Gastroesophageal sphincter (tissue), 3 donors: ENCODE measurements around the gene GRIK3.

Experiments used
- EP300 ChIP-seq: sonication (generic); formaldehyde crosslinking; IDR thresholded peaks from one replicate; pipeline ENCODE4 v1.6.1; 2017; ENCODE audit warnings: antibody characterized with exemption, mild to moderate bottlenecking
- POLR2A ChIP-seq, 2 donors: fragments of 450-650 bp; IDR thresholded peaks; one replicate each; pipeline ENCODE4 v1.6.1; 2017; ENCODE audit warnings: antibody characterized with exemption in 2 of 2, mild to moderate bottlenecking in 2 of 2, moderate library complexity in 1 of 2
- POLR2AphosphoS5 ChIP-seq: sonication (generic); formaldehyde crosslinking; IDR thresholded peaks from one replicate; pipeline ENCODE4 v1.6.1; 2017; ENCODE audit warnings: antibody characterized with exemption
- TF ChIP-seq, protein P1 (sequence below), 4 experiments: fragments of 200-600 bp in 2 of 4; fragments of 450-650 bp in 2 of 4; sonication (generic) in 1 of 4; IDR thresholded peaks; one replicate each; pipeline ENCODE4 v1.5.1; 2017 to 2019; ENCODE audit warnings: antibody characterized with exemption in 4 of 4, mild to moderate bottlenecking in 2 of 4, moderate library complexity in 2 of 4

DNA sequence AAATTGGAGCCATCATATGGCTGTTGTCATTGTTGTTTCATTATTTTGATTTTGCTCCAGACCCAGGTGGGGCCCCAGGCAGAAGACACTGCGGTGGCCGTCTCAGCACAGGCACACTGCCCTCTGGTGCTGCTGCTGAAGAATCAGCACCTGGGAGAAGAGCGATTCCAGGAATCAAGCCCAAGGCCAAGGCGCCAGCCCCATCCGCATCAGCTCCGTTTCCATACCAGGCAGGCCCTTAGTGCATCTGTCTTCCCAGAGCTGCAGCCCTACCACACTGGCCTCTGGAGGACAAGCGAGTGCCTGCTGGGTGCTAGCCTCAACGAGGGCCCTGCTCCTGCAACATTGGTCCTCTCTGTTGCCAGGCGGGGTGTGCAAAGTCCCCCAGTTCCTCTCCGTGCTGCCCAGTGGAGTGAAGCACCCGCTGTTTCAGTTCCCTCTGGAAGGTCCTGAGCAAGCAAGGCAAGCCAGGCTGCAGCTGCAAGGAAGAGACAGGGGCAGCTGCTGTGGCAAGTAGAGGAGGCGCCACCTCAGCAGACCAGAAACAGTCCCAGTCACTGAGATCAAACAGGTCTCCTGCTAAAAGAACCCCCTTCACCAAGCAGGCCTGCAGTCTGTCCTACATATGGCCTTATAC, 5.2 kb downstream of the GRIK3 start:
- TF ChIP-seq POLR2A (IDR thresholded peaks at IDR 0.05) (no peak), POLR2AphosphoS5 (no peak), EP300 (no peak)
- TF ChIP-seq, protein P1, sequence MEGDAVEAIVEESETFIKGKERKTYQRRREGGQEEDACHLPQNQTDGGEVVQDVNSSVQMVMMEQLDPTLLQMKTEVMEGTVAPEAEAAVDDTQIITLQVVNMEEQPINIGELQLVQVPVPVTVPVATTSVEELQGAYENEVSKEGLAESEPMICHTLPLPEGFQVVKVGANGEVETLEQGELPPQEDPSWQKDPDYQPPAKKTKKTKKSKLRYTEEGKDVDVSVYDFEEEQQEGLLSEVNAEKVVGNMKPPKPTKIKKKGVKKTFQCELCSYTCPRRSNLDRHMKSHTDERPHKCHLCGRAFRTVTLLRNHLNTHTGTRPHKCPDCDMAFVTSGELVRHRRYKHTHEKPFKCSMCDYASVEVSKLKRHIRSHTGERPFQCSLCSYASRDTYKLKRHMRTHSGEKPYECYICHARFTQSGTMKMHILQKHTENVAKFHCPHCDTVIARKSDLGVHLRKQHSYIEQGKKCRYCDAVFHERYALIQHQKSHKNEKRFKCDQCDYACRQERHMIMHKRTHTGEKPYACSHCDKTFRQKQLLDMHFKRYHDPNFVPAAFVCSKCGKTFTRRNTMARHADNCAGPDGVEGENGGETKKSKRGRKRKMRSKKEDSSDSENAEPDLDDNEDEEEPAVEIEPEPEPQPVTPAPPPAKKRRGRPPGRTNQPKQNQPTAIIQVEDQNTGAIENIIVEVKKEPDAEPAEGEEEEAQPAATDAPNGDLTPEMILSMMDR (IDR thresholded peaks at IDR 0.05), result no peak
